Measurements from ENCODE around the gene CEACAM5. TPM values are rescaled to one million over a fixed set of nuclear protein-coding genes. Genes with fewer than 3 reads are reported as not detected.

The CEACAM5 gene
- total and polyA plus RNA-seq, 4 donors, result 0.02 TPM; not detected in 3

- TF ChIP-seq REST (IDR thresholded peaks at IDR 0.05), result no peak
- no peak for TF ChIP-seq FOXA2 (IDR thresholded peaks at IDR 0.05)
- TF ChIP-seq YY1 (IDR thresholded peaks at IDR 0.05), result no peak
- TF ChIP-seq SP1 (IDR thresholded peaks at IDR 0.05), result no peak
- no peak for TF ChIP-seq MAX (IDR thresholded peaks at IDR 0.05)
- no peak for TF ChIP-seq RAD21 (IDR thresholded peaks at IDR 0.05)
- no peak for TF ChIP-seq HNF4G (IDR thresholded peaks at IDR 0.05)
- no peak for TF ChIP-seq JUND (IDR thresholded peaks at IDR 0.05)
Measured at GRCh38 chr19:41771410-41771809, 63.0 kb downstream of the CEACAM5 start (continued).

DNA sequence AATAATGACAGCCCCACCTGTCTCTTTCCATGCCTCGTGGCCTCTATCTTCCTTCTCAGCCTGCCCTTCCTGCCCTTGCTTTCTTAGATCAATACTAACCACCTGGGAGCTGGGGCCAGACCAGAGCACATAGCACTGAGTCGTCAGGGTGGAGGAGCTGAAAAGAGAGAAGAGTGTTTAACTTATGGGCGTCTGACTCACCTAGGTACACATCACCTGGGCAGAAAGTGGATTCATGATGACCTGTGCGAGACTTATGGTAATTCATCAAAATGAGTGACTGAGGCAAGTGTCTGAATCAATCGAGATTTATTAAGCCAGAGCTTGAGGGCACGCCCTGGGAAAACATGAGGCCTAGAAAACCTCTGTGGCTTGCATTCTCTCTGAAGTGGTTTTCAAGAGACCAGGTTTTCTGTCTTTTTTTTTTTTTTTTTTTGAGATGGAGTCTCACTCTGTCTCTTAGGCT, 66.1 kb downstream of the CEACAM5 start:
- H3K36me3 ChIP-seq (ENCODE audit: control insufficient read depth in 4 of 4, insufficient read depth in 3 of 4, low read depth in 1 of 4, low read length in 3 of 4), result no peaks in the 10 kb centered on the region
- peaks cover 0 to 8% (median 3%) of the 10 kb centered on the region in 4 donors for H3K27me3 ChIP-seq (ENCODE audit: control insufficient read depth in 4 of 4, insufficient read depth in 4 of 4, low read length in 3 of 4)
- no peaks in the 10 kb centered on the region for H3K9me3 ChIP-seq (ENCODE audit: control insufficient read depth in 4 of 4, low read length in 3 of 4)
- no peak overlapping the region for H3K27ac ChIP-seq (ENCODE audit: low read depth in 1 of 2, low read length in 2 of 2)
- no peaks in the 10 kb centered on the region for H3K4me1 ChIP-seq (ENCODE audit: control insufficient read depth in 4 of 4, insufficient read depth in 4 of 4, low read length in 3 of 4)
- TF ChIP-seq GABPA (IDR thresholded peaks at IDR 0.05 in 1 of 2, conservative IDR thresholded peaks at IDR 0.05 in 1 of 2) (no peak), NR2F2 (IDR thresholded peaks at IDR 0.05) (no peak), YY1 (IDR thresholded peaks at IDR 0.05) (no peak), MAX (IDR thresholded peaks at IDR 0.05) (no peak), RAD21 (IDR thresholded peaks at IDR 0.05) (no peak), TAF1 (conservative IDR thresholded peaks at IDR 0.05) (no peak)
- H3K4me3 ChIP-seq (ENCODE audit: low read depth in 1 of 3, low read length in 3 of 3), result no peak overlapping the region
- no peak overlapping the region for H3K9ac ChIP-seq (ENCODE audit: low read depth in 1 of 2, low read length in 2 of 2)
- 51% methylated on average over 6 of the region's 6 CpGs for WGBS
- DNase-seq (ENCODE audit: low spot score), result no peak

DNA sequence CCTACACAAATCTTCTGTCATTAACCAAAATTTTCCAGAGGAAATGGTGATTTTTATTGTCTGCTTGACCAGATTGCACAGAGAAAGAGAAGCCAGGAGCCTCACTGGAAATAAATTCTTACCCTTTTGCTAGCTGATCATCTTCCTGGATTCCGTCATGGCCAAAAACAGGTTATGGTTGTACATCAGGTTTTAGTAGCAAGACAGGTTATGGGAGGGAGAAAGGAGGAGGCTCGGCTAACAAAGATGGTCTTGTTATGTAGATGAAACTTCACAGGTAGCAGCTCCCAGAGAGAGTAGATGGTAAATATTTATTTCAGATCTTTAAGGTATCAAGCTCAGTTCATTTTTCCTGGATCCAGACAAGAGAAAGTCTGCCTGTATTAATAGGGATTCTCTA, 68.3 kb downstream of the CEACAM5 start:
- Histone ChIP-seq H3K27me3 (ENCODE audit: control insufficient read depth in 4 of 4, insufficient read depth in 4 of 4, low read length in 3 of 4) (peaks cover 0 to 11% (median 3%) of the 10 kb centered on the region in 4 donors), H3K9ac (ENCODE audit: low read depth in 1 of 2, low read length in 2 of 2) (no peak overlapping the region), H3K9me3 (ENCODE audit: control insufficient read depth in 4 of 4, low read length in 3 of 4) (no peaks in the 10 kb centered on the region), H3K4me1 (ENCODE audit: control insufficient read depth in 4 of 4, insufficient read depth in 4 of 4, low read length in 3 of 4) (no peaks in the 10 kb centered on the region), H3K36me3 (ENCODE audit: control insufficient read depth in 4 of 4, insufficient read depth in 3 of 4, low read depth in 1 of 4, low read length in 3 of 4) (no peaks in the 10 kb centered on the region), H3K27ac (ENCODE audit: low read depth in 1 of 2, low read length in 2 of 2) (no peak overlapping the region), H3K4me3 (ENCODE audit: low read depth in 1 of 3, low read length in 3 of 3) (no peak overlapping the region)
- no peak for TF ChIP-seq EGR1 (IDR thresholded peaks at IDR 0.05; ENCODE audit: low read depth in 2 of 2)
- TF ChIP-seq JUND (IDR thresholded peaks at IDR 0.05), result no peak
- no peak for TF ChIP-seq FOXA2 (IDR thresholded peaks at IDR 0.05)
- WGBS, result 62% methylated on average over 2 of the region's 2 CpGs
- no peak for DNase-seq (ENCODE audit: low spot score)

Other genes starting within 250 kb of the CEACAM5 start
- 1 to 10 TPM; 1.8 to 2.5 TPM for gene CEACAM21, start 132.5 kb upstream of the CEACAM5 start, total RNA-seq
- gene CEACAM21, start 132.5 kb upstream of the CEACAM5 start, polyA plus RNA-seq, result 1 to 10 TPM in 1 of 2 donors, under 1 TPM in 1; 0.58 to 1.8 TPM
- gene CEACAM4, start 81.6 kb upstream of the CEACAM5 start, total RNA-seq, result 1 to 10 TPM in 1 of 2 donors, under 1 TPM in 1; 0.84 to 2.2 TPM
- gene CEACAM4, start 81.6 kb upstream of the CEACAM5 start, polyA plus RNA-seq, result under 1 TPM; 0.63 to 0.75 TPM
- not detected for gene CEACAM7, start 20.4 kb upstream of the CEACAM5 start, total RNA-seq
- gene CEACAM7, start 20.4 kb upstream of the CEACAM5 start, polyA plus RNA-seq, result under 1 TPM in 1 of 2 donors, not detected in 1; 0.03 TPM
- 1 to 10 TPM in 1 of 2 donors, under 1 TPM in 1; 0.08 to 2.4 TPM for gene CEACAM6, start 46.9 kb downstream of the CEACAM5 start, total RNA-seq
- gene CEACAM6, start 46.9 kb downstream of the CEACAM5 start, polyA plus RNA-seq, result under 1 TPM in 1 of 2 donors, not detected in 1; 0.28 TPM
- under 1 TPM; 0.59 to 0.70 TPM for gene CEACAM3, start 88.0 kb downstream of the CEACAM5 start, total RNA-seq
- gene CEACAM3, start 88.0 kb downstream of the CEACAM5 start, polyA plus RNA-seq, result under 1 TPM in 1 of 2 donors, not detected in 1; 0.37 TPM
- gene LYPD4, start 136.1 kb downstream of the CEACAM5 start, total RNA-seq, result not detected
- gene LYPD4, start 136.1 kb downstream of the CEACAM5 start, polyA plus RNA-seq, result not detected
- not detected for gene DMRTC2, start 136.4 kb downstream of the CEACAM5 start, total RNA-seq
- not detected for gene DMRTC2, start 136.4 kb downstream of the CEACAM5 start, polyA plus RNA-seq
- 100 to 1,000 TPM; 275 to 344 TPM for gene RPS19, start 151.6 kb downstream of the CEACAM5 start, total RNA-seq
- 100 to 1,000 TPM; 608 to 655 TPM for gene RPS19, start 151.6 kb downstream of the CEACAM5 start, polyA plus RNA-seq
- gene CD79A, start 168.7 kb downstream of the CEACAM5 start, total RNA-seq, result 1 to 10 TPM in 1 of 2 donors, under 1 TPM in 1; 0.59 to 3.4 TPM
- 1 to 10 TPM in 1 of 2 donors, under 1 TPM in 1; 0.43 to 5.0 TPM for gene CD79A, start 168.7 kb downstream of the CEACAM5 start, polyA plus RNA-seq
- gene ARHGEF1, start 174.6 kb downstream of the CEACAM5 start, total RNA-seq, result 10 to 100 TPM; 13.2 to 30.1 TPM
- gene ARHGEF1, start 174.6 kb downstream of the CEACAM5 start, polyA plus RNA-seq, result 10 to 100 TPM; 15.4 to 21.6 TPM
- not detected for gene ERFL, start 219.8 kb downstream of the CEACAM5 start, total RNA-seq
- gene ERFL, start 219.8 kb downstream of the CEACAM5 start, polyA plus RNA-seq, result not detected